GM19452 (cell line): Measurements from ENCODE around the gene LIMS2.

ENCODE experiments used
- ATAC-seq: cut with Tn5 transposase; IDR thresholded peaks from one replicate; pipeline ENCODE4 v1.9.1; 2021; ENCODE audit not compliant: unreplicated experiment

LIMS2 gene

DNA sequence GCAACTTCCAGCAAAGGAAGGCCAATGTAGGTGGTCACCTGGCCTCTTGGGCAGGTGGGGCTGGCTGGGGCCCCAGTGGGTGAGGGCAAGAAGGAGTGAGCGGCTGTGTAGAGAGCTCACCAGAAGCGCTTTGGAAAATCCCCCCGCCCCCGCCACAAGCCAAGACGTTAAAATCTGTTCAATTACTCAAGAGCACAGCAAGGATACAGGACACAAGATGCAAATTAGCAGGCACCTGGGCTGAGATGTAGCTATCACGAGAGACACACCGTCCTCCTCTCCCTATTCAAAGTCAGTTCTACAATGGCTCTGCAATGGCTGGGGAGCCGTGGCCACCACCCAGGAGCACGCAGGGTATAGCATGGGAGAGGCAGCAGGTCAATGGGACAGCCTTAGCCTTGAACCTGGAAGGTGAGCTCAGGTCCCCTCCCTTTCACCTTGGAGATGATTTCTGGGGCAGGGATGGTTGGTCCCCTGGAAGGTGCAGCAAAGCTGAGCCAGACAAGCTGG lies 67.9 kb downstream of the LIMS2 start:
- no peak for ATAC-seq

GRCh38 chr2:127606625-127607398 lies 68.5 kb downstream of the LIMS2 start:
- no peak for ATAC-seq

- ATAC-seq, result no peak
These were observed 69.6 kb downstream of the LIMS2 start for GRCh38 chr2:127605691-127606263.

GRCh38 chr2:127604986-127605385 lies 70.3 kb downstream of the LIMS2 start:
- ATAC-seq, result no peak

- ATAC-seq, result no peak
These were observed 76.1 kb downstream of the LIMS2 start for GRCh38 chr2:127599211-127599610.

- ATAC-seq, result no peak
These were observed 76.6 kb downstream of the LIMS2 start for GRCh38 chr2:127598711-127599110.

GRCh38 chr2:127597984-127598380 lies 77.3 kb downstream of the LIMS2 start:
- ATAC-seq, result no peak

GRCh38 chr2:127597046-127597983 lies 78.0 kb downstream of the LIMS2 start:
- no peak for ATAC-seq

GRCh38 chr2:127596311-127597045 lies 78.9 kb downstream of the LIMS2 start:
- ATAC-seq, result no peak

- ATAC-seq, result no peak
These were observed 81.2 kb downstream of the LIMS2 start for GRCh38 chr2:127594116-127594591.

DNA sequence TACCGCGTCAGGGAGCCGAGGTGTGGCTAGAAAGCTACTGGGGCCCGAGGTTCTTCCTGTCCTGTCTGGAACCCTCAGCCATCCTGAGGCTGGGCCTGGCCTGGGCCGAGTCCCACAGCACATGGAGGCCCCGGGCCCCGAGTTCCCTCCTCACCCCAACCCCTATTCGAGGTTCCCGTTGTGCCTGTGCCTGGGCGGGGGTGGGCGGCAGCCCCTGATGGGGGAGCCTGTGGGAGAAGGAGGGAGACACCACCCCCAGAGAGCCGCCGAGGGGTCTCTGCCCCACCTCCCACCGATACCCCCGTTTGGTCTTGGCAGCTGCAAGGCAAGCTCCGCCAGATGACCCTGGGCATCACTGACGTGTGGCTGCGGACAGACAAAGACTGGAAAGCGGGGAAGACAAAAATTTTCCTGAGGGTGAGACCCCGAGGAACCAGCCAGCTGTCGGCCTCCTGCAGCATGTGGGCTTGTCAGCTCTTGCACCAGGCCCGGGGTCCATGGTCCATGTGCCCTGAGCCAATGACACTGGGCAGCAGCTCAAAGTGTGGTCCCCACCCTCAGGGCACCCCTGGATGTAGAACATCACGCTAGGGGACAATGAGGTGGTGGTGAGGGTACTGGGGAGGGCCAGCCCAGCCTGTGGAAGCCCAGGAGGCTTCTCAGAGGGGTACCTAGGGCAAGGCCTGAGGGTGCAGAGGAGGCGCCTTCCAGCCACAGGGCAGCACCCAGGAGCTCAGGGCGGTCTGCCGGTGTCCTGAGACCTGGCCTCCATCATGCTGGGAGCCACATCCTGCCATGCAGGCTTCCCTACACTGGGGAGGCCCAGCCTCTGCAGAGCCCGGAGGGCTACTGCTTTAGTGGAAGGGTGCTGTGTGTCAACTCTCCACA lies 81.9 kb downstream of the LIMS2 start:
- no peak for ATAC-seq

DNA sequence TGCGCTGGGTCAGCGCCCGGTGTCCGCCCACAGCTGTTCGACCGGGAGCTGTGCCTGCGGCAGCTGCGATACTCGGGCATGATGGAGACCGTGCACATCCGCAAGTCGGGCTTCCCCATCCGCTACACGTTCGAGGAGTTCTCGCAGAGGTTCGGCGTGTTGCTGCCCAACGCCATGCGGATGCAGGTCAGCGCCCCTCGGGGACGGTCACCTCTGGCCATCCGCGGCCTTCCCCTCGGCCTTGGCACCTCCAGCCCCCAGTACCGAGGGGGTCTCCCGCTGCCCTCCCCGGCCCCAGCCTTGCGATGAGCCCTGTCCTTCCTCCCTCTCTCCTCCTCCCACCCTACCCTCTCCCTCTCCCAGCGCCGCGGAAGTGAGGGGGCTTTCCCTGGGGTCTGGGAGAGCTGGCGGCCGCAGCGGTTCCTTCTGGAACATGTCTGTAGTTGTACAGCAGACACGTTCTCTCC lies 82.5 kb downstream of the LIMS2 start:
- ATAC-seq, result no peak

DNA sequence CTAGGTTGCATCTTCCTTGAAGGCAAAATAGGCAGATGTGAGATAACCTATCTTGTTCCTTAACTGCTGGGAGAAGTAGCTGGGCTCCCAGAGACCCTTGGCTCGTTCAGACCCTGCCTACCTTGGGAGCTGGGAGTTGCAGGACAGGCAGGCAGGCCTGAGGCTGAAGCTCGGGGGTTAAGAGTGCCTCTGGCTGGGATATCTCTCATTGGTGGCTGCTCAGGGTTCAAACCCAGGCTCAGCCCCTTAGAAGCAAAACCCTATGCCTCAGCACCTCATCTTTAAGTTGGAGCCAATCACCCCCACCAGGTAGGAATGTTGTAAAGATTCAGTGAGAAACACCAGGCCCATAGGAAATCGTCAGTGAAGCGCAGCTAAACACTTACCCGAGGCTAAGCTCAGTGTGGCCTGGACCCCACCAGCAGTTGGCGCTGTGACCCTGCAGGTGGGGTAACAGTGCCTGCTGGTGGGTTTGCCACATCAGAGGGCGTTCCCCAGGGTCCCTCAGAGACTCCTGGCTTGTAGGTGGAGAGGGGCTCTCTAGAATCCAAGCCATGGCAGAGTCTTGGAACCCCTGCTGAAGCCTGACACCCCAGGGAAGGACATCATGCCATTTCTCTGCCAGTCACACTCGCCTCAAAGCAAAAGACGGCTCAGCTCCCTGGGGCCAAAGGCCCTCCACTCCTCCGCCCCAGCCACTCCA lies 84.0 kb downstream of the LIMS2 start:
- peak; percentile 80 for ATAC-seq

DNA sequence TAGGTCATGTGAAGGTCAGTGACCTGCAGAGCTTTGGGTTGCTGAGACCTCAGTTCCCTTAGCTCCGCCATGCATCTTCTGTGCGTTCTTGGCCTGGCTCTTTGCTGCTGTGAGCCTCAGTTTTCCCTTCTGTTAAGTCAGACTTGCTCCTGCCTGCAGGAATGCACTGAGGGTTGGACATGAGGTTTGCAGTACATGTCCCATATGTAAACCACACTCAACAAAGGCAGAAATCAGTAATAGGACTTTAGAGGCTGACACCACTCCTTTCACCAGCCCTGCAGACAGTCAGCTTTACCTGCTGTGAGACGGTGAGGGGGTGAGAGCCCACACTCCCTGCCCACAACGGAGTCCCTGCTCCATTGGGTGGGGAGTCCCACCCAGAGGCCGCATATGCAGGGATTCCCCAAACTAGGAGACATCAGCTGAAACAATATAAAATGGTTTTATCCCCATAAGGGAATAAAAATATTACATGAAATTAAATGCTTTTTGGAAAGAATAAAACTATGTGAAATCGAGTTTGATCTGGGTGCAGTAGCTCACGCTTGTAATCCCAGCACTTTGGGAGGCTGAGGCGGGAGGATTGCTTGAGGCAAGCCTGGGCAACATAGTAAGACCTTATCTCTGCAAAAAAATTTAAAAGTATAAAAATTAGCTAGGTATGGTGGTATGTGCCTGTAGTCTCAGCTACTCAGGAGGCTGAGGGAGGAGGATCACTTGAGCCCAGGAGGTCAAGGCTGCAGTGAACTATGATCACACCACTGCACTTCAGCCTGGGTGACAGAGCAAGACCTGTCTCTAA lies 84.7 kb downstream of the LIMS2 start:
- ATAC-seq, result no peak

DNA sequence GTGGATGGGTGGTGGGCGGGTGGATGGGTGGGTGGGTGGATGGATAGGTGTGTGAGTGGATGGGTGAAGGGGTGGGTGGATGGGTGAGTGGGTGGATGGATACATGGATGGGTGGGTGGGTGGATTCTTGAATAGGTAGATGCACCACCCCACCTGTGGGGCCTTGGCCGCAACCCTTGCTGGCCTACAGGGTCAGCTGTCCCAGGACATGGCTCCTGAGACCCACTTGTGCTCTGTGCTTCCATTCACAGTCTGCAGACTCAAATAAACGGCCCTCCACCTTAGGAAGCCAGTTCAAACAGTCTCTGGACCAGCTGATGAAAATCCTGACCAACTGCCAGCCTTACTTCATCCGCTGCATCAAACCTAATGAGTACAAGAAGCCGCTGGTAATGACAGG lies 85.5 kb downstream of the LIMS2 start:
- no peak for ATAC-seq

DNA sequence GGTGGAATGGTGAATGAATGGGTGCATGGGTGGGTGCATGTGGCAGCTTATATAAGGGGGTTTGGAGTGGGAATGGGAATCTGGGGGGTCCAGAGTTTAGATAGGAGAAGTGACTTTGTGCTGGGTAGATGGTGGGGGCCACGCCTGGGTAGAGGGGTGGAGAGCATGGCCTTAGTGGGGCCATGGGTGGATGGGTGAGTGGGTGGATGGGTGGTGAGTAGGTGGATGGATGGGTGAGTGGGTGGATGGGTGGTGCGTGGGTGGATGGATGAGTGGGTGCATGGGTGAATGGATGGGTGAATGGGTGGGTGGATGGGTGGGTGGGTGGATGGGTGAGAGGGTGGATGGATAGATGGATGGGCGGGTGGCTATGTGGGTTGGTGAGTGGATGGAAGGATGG lies 86.0 kb downstream of the LIMS2 start:
- no peak for ATAC-seq
